GM11168 (cell line): ENCODE data around the gene ZNF431.
"Not testable (repeated sequence)": the region's sequence is repeated elsewhere in the genome, so short reads cannot be mapped to it uniquely, and the experiment has no call there.

ENCODE experiments used
- in situ Hi-C: fragments of 300-500 bp; cut with MboI; formaldehyde crosslinking; loops from one replicate; pipeline ENCODE4 v1.12.0; 2022; ENCODE audit warnings: low sequenced_read_pairs; ENCODE audit not compliant: unreplicated experiment

The ZNF431 gene

GRCh38 chr19:21143428-21143827 is 1.6 kb downstream of the ZNF431 start:
- in situ Hi-C loops: no loop called here

GRCh38 chr19:21143854-21144253 is 2.0 kb downstream of the ZNF431 start:
- in situ Hi-C loops: no loop called here

GRCh38 chr19:21147540-21147939 is 5.7 kb downstream of the ZNF431 start:
- in situ Hi-C loops: no loop called here

GRCh38 chr19:21148681-21149080 is 6.8 kb downstream of the ZNF431 start:
- in situ Hi-C loops: no loop called here

GRCh38 chr19:21149877-21150276 is 8.0 kb downstream of the ZNF431 start:
- in situ Hi-C loops: no loop called here

GRCh38 chr19:21151460-21151859 is 9.6 kb downstream of the ZNF431 start:
- in situ Hi-C loops: no loop called here

- in situ Hi-C loops: no loop called here
Observed at GRCh38 chr19:21158523-21159135, 16.8 kb downstream of the ZNF431 start.

GRCh38 chr19:21164541-21164940 is 22.7 kb downstream of the ZNF431 start:
- in situ Hi-C loops: no loop called here

- in situ Hi-C loops: no loop called here
Observed at GRCh38 chr19:21166436-21166835, 24.6 kb downstream of the ZNF431 start.

GRCh38 chr19:21197590-21198295 is 55.9 kb downstream of the ZNF431 start:
- in situ Hi-C loops: no loop called here

- in situ Hi-C loops: no loop called here
Observed at GRCh38 chr19:21202865-21203494, 61.1 kb downstream of the ZNF431 start.

GRCh38 chr19:21210037-21210621 is 68.3 kb downstream of the ZNF431 start:
- in situ Hi-C loops: no loop called here

- in situ Hi-C loops: no loop called here
Observed at GRCh38 chr19:21221693-21222092, 79.9 kb downstream of the ZNF431 start.

GRCh38 chr19:21229938-21230337 is 88.1 kb downstream of the ZNF431 start:
- in situ Hi-C loops: not testable (repeated sequence)

GRCh38 chr19:21233691-21234090 is 91.9 kb downstream of the ZNF431 start:
- in situ Hi-C loops: no loop called here

GRCh38 chr19:21236751-21237150 is 94.9 kb downstream of the ZNF431 start:
- in situ Hi-C loops: not testable (repeated sequence)

- in situ Hi-C loops: no loop called here
Observed at GRCh38 chr19:21238670-21239069, 96.8 kb downstream of the ZNF431 start.
